Umbilical cord (tissue), 2 donors: ENCODE results near the gene CAPN15. TPM values are rescaled to one million over a fixed set of nuclear protein-coding genes. Genes with fewer than 3 reads are reported as not detected.
A peak's percentile ranks its signal among the peaks of the same experiment; 100 is the strongest.

ENCODE experiments used
- DNase-seq: peaks from one replicate; pipeline ENCODE4 v3.0.0-alpha.2; 2015; ENCODE audit warnings: low spot score
- total RNA-seq: library from RNA; depleted of rRNA; stranded (reverse); fragments of >200 nt; gene quantifications from one replicate; pipeline ENCODE4 v1.2.3, GENCODE V29; 2014; ENCODE audit warnings: low replicate concordance; ENCODE audit not compliant: insufficient read depth

The CAPN15 gene
- total RNA-seq, 1 donor from 2014 or later, result 26.5 TPM

DNA sequence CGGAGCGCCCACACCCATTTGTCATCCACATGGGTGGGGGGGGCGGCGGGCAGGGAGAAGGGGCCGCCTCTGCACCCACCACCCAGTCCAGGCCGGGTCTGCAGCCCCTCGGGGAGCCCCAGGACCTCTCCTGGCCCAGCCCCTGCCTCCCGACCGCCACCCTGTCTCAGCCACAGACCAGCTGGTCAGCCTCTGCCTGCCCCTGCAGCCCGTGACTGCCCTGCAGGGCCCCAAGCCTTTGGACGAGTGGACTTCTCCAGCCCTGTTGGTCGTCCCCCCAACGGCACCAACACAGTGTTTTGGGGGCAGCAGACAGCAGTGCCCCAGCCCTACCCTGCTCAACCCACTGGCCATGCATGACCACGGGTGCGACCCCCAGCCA, 33.9 kb downstream of the CAPN15 start:
- DNase-seq, result no peak

DNA sequence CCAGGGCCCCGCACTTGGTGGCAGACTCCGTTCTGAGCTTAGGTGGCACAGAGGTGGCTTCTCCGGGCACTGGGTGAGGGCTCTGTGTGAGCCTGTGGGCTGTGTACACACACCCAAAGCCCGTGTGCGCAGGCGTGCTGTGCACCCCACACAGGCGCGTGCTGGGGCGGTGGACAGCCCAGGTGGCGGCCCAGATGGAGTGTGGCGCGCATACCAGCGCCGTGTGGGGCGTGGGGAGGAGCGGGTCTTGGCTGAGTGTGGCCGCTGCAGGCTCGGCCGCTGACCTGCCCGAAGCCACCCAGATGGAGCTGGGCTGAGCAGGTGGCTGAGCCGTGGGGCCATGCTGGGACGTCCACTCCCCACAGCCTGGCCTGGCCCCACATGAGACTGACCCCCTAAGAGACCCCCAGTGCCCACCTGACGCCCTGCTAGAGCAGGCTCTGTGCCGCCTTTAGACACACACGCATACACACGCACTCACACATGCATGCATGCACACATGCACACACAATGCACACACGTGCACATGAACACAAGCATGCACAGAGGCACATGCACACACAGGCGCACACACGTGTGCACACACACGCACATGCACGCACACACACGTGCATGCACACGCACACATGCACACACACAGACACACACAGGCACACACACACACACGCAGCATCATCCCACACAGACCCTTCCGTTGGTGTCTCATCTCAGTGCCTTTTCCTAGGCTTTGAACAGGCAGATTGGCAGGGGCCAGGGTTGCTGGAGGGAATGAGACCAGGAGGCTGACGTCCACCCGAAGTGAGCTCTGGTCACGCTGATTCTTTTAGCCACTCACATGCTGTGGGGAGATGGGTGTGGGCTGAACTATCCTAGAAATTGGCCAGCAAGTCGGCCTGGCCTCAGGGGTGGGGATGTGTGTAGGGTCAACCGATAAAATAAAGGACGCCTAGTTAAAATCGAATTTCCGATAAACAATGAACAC, 34.7 kb downstream of the CAPN15 start:
- DNase-seq, result no peak

DNA sequence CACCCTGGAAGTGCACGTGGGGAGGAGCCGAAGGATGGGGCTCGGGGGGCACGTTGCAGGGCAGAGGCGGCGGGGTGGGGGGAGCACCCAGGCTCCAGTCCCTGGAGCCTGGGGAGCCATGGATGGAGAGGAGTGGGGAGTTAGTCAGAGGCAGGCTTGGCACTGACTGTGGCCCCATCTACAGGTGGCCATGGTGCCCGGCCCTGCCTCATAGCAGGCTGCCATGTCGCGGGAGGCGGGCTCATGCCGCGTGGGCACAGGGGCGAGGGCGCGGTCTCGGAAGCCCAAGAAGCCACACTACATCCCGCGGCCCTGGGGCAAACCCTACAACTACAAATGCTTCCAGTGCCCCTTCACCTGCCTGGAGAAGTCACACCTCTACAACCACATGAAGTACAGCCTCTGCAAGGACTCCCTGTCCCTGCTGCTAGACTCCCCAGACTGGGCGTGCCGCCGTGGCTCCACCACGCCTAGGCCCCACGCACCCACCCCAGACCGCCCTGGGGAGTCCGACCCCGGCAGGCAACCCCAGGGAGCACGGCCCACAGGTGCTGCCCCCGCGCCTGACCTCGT, 35.6 kb downstream of the CAPN15 start:
- no peak for DNase-seq

DNA sequence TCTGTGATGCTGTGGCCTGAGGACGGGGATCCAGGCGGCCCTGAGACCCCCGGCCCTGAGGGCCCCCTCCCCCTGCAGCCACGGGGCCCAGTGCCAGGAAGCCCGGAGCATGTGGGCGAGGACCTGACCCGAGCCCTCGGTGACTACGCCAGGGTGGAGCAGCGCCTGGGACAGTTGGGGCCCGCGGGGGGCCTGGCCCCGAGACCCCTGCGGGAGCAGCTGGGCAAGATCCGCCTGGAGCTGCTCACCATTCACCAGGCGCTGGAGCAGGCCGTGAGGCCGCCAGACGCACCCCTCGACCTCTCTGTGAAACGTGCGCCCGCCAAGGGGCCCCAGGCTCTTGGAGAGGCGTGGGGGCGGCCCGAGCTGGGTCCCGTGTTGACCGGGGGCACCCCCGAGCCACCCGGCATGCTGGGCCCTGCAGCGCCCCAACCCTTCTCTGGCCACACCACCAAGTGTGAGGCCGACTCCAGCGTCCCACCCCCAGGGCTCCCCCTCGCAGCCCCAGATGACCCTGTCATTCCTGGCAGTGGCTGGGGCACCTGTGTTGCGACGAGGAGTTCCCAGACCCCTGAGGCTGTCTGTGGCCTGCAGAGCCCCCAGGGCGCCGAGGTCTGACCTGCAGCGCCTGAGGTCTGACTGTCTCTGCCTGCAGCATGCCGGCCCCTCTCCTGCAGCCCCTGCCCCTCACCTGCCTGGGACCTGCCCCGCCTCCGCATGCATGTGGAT, 37.3 kb downstream of the CAPN15 start:
- no peak for DNase-seq

DNA sequence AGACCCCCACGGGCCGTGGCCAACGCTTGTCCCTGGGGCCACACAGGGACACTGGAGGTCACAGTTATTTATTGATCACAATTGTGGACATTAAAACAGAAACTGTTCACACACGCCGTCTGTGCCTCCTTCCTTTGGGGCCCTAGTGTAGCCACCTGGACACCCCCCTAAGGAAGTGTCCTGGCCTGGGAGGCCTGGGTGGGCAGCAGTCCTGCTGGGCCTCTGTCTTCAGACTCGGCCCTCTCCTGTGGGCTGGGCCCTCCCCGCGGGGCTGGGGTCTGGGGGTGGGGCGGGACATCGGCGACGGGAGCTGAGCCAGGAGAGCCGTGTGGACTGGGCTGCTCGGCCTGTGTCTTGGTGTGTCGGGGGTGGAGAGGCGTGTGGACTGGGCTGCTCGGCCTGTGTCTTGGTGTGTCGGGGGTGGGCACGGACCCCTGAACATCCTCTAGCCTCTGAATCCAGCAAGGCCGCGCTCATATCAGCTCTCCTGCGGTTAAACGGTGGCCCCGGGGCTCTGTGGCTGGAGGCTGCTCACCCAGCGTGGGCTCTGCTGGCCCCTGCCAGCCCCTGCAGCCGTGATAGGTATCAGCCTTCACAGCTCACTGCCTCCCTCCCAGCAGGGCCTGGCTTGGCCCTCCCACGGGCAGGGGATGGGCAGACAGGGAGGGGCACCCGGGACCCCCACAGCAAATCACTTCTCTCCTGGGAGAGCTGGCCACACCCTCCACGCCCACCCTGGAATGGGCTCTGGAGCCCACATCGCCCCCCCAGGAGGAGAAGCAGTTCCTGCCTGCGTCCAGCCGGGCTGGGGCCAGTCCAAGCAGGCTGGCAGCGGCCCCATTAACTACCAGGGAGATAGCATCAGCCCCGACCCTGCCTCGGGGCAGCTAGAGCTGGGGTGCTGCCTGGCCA, 38.2 kb downstream of the CAPN15 start:
- DNase-seq, result peak; percentile 61

DNA sequence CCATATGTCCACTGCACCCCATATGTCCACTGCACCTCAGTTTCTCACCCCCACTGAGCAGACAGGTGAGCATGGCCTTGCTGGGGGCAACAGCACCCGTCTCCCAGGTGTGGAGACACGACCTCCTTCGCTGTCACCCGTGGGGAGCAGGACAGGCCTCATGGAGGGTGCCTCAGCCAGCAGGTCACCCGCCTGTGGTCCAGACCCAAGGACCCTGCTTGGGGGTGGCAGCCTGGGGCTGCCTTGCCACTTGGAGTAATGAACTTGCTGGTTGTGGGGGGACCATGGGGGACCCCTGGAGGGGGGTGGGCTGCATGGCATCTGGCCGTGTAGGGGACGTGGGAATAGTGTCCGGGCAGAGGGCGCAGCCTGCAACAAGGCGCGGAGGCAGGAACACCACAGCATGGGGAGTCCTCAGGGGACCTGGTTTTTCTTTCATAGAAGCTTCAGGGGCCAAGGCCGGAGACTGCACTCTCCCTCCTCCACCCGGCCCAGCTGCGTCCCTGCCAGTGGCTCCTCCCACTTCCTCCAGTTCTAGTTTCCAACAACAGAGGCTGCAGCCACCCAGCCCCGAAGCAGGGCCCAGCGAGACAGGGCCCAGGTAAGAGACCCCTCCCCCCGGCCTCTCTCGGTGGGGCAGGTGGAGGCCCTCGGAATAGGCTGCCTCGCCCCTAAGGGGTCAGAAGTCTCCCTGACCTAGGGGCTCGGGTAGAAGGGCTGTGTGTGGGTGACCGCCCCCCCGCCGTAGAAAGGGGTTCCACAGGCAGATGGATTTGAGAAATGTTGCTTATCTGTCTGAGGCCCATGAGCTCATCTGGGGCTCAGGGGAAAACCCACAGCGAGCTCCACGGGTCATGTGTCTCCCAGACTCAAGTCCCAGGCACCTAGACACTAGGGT, 39.2 kb downstream of the CAPN15 start, which contains the start of gene NHLRC4:
Gene NHLRC4 (plus strand): TSS at position 531 of the 898 bp plus-strand sequence. CDS start 1,043 bp downstream, outside the sequence.
- peak; percentile 76 for DNase-seq

DNA sequence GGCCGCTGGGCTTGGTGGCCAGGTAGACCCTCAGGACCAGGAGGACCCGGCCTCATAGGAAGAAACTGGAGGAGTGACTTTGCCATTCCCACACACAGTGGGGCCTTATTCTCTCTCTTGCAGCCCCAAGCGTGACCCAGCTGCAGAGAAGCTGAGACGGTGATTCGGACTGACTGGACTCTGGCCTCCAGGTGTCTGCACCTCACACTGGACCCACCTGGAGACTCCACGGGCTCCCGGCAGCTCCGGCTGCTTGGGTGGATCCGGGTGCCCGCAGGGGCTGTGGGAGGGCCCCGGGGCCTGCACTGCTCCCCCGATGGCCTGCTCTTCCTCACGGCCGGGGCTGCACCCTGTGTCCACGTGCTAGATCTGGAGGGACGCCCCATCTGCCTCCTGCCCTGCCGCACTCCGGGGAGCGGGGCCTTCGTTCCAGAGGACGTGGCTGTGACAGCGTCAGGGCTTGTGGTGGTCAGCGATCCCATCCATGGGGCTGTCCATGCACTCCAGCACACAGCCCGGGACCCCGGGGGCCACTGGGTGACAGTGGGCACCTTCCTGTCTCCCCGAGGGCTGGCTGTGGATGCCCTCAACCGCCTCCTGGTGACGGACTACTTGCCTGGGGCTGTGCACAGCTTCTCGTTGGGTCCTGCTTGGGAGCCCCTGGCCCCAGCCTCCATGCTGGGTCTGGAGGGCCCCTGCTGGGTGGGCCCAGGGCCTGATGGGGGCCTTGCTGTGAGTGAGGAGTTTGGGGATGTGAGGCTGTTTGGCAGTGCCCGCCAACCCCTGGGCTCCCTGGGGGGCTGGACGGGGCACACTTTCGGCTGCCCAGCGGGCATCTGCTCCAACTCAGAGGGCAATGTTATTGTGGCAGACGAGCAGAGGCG, 40.1 kb downstream of the CAPN15 start:
- DNase-seq, result no peak

DNA sequence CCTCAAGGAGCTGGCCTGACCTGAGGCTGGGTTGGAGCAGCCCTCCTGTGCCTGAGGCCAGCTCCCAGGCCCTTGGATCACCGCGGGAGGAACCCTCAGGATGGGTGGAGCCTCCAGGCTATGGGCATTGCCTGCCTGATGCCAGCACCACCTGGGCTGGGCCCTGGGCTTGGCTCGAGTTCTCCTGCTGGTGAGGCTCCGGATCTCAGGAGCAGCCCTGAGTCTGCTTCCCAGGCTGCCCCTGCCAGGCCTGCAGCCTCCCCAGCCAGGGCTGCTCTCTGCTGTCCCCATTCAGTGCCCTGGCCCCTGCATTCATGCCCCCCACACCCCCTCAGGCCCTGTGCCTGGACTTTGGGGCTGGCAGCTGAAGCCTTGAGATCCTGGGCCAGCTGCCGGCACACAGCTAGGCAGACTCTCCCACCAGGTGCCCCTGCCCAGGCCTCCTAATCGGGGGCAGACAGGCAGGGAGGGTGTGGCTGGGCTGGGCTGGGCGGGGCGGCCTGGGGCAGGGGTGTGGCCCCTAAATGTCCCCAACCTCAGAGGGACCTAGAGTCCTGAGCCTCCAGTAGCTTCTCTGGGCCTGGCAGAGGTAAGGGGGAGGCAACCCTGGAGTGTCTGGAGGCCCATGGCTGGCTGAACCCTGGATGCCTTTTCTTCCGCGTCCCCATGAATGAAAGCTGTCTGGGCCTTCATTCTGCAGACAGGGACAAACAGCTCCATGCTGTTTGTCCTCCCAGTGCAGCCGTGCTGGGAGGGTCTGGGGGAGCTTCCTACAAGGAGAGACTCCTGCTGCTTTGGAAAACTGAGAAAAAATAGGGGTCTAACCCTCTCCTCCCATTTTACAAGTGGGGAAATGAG, 41.1 kb downstream of the CAPN15 start:
- no peak for DNase-seq

DNA sequence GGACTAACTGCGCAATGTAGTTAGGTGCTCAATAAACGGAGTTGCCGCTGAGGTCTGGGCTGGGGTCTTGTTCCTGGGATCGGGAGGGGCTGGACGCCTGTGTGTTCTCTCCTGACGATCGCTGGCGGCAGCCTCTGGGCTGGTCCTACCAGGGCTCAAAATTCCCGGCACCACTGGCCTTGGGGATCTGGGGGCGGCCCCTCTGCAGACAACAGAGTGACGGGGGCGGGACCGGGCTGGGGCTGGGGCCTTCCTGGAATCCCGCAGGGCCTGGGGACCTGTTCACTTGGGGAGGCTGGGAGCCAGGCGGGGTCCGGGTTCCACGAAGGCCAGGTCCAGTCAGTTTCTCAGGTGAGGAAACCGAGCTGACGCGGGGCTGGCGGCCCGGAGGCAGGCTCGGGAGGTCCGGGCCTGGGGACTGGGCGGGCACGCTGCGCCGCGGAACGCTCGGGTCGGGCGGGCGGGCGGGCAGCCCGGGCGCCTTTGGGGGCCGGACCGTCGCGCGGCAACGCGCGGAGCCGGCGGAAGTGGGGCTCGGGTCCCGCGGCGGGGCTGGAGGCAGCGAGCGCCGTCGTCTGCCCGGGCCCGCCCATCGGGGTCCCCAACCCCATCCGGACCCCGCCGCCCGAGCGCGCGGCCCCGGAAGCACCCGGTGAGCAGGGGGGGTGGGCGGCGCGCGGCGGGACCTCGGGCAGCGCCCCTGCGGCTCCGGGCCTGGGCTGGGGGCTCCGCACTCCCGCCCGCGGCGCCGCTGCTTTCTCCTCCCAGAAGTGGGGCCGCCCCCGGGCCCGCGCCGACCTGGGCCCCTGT, 42.1 kb downstream of the CAPN15 start, which contains the start of gene PIGQ:
Gene PIGQ (plus strand): TSS at position 524 of the 810 bp plus-strand sequence. CDS start 4,107 bp downstream, outside the sequence.
- DNase-seq, result peak; percentile 81

DNA sequence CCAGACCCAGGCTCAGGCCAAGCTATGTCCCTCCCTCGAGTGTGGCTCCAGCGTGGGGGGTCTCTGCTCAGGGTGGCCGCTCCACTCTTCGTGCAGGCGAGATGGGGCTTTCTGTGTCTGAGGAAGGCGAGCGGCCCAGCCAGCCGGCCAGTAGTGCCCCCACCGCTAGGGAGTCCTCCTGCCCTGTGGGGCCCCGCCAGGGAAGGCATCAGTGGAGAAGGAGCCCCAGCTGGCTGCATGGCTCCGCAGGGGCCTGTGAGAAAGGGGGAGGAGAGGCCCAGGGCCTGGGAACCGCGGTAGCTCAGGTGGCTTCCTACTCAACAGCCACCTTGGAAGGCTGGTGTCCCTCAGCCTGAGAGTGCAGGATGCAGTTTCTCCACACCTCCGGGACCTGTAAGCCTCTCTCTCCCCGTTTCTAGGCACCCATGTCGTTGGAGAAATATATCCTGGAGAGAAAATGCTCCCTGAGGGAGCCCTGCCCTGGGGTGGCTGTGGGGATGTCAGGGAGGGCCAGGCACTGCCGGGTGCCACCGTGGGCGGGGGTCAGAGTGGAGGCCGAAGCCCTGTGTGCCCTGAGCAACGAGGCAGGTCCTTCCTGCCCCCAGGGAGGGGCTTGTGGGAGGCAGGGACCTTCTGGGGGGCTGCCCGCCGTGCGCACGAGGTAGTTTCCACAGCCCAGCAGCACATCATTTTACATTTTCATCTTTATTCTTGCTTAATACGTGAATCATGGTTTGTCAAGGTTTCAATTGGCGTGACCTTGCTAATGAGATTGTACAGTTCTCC, 45.5 kb downstream of the CAPN15 start:
- no peak for DNase-seq

DNA sequence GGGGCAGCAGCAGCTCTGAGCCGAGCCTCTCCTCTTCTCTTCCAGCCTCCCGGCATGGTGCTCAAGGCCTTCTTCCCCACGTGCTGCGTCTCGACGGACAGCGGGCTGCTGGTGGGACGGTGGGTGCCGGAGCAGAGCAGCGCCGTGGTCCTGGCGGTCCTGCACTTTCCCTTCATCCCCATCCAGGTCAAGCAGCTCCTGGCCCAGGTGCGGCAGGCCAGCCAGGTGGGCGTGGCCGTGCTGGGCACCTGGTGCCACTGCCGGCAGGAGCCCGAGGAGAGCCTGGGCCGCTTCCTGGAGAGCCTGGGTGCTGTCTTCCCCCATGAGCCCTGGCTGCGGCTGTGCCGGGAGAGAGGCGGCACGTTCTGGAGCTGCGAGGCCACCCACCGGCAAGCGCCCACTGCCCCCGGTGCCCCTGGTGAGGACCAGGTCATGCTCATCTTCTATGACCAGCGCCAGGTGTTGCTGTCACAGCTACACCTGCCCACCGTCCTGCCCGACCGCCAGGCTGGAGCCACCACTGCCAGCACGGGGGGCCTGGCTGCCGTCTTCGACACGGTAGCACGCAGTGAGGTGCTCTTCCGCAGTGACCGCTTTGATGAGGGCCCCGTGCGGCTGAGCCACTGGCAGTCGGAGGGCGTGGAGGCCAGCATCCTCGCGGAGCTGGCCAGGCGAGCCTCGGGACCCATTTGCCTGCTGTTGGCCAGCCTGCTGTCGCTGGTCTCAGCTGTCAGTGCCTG, 46.7 kb downstream of the CAPN15 start:
- no peak for DNase-seq

DNA sequence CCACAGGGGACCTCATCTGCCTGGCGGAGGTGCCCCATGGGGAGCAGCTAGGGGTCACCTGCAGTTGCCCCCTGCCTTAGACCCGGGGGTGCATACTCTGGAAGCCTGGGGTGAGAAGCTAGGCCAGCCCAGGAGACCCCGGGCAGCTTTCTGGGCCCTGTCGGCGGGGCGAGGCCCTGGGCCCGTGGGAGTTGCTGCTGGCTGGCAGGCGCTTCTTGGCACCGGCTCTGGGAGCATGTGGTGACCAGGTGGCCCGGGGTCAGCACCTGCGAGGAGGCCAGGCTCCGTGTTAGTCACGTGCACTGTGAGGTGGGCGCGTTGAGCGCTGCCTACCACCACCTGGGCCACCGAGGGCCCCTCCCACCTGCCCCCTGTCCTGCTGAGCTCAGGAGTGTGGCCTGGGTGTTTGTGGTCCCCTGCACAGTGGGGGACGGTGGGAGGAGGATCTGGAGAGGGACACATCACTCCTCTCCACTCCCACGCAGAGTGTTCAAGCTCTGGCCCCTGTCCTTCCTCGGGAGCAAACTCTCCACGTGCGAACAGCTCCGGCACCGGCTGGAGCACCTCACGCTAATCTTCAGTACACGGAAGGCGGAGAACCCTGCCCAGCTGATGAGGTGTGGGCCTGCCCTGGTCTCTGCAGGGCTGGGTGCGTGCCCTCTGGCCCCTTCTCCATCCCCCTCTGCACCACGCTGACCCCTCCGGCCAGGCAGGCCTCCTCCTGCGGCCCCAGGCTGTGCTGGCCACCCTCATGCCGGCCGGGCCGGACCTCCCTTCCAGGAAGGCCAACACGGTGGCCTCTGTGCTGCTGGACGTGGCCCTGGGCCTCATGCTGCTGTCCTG, 48.1 kb downstream of the CAPN15 start:
- DNase-seq, result no peak

DNA sequence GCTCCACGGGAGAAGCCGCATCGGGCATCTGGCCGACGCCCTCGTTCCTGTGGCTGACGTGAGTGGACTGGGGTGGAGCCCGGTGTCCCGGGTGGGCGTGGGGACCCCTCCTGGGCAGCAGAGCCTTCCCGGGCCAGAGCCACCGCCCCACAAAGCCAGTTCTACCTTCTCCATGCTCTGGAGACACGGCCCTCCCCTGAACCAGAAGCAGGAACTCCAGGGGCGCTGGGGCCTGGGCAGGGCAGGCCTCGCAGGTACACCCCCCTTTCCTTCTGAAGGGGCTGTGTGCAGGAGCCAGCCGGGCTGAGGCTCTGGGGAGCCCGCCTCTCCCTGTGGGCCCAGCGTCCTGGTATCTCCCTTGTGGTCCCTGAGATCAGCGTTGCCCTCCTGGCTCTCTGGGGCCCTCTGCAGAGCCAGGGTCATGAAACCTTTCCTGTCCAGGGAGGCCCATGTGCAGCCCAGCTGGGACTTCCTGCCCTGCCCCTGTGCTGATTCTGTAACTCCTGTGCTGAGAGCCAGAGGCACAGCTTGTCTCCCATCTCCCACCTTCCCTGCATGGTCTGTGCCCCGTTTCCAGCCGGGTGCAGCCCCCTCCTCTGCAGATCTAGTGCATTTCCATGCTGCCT, 48.8 kb downstream of the CAPN15 start:
- DNase-seq, result no peak

DNA sequence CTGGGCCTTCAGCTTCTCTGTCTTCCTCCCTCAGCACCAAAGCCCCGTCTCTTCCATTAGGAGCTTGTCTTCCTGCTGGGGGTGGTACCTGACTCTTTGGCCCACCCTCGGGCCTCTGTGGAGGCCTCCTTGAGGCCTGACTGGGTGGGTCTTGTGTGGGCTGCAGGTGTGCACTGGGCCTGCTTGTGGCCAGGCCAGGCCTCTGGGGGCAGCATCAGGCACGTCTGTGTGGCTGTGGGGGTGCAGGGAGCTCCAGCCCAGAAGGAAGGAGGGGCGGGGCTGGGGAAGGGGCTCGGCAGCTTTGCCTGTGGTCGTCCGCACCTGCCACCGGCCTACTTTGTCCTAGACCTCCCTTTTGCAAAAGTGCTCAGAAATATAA, 49.3 kb downstream of the CAPN15 start:
- no peak for DNase-seq
